GM18870 (cell line): ENCODE measurements around the gene UTP25.
A peak's percentile ranks its signal among the peaks of the same experiment; 100 is the strongest.
"Not testable (repeated sequence)": the region's sequence is repeated elsewhere in the genome, so short reads cannot be mapped to it uniquely, and the experiment has no call there.

Experiments
- ATAC-seq: cut with Tn5 transposase; IDR thresholded peaks from one replicate; pipeline ENCODE4 v1.9.1; 2021; ENCODE audit warnings: moderate library complexity; ENCODE audit not compliant: unreplicated experiment

The UTP25 gene

GRCh38 chr1:209871006-209871405 lies 43.2 kb downstream of the UTP25 start:
- ATAC-seq: no peak

- no peak for ATAC-seq
Measured at GRCh38 chr1:209871430-209871829, 43.7 kb downstream of the UTP25 start.

GRCh38 chr1:209873067-209873799 lies 45.5 kb downstream of the UTP25 start:
- ATAC-seq: no peak

- ATAC-seq: no peak
Measured at GRCh38 chr1:209875515-209875914, 47.7 kb downstream of the UTP25 start.

- ATAC-seq: no peak
Measured at GRCh38 chr1:209876078-209876800, 48.5 kb downstream of the UTP25 start.

- ATAC-seq: no peak
Measured at GRCh38 chr1:209877087-209877764, 49.5 kb downstream of the UTP25 start.

- ATAC-seq: no peak
Measured at GRCh38 chr1:209878964-209879363, 51.2 kb downstream of the UTP25 start.

GRCh38 chr1:209879539-209879938 lies 51.8 kb downstream of the UTP25 start:
- ATAC-seq: no peak

- no peak for ATAC-seq
Measured at GRCh38 chr1:209880031-209880430, 52.3 kb downstream of the UTP25 start.

GRCh38 chr1:209881619-209882018 lies 53.8 kb downstream of the UTP25 start:
- ATAC-seq: no peak

GRCh38 chr1:209882286-209882685 lies 54.5 kb downstream of the UTP25 start:
- ATAC-seq: no peak

GRCh38 chr1:209882942-209883340 lies 55.2 kb downstream of the UTP25 start:
- ATAC-seq: no peak

- ATAC-seq: no peak
Measured at GRCh38 chr1:209883341-209883971, 55.7 kb downstream of the UTP25 start.

- no peak for ATAC-seq
Measured at GRCh38 chr1:209884249-209884648, 56.5 kb downstream of the UTP25 start.

- ATAC-seq: peak; percentile 94
Measured at GRCh38 chr1:209884665-209885117, 56.9 kb downstream of the UTP25 start.

GRCh38 chr1:209885403-209886218 lies 57.8 kb downstream of the UTP25 start:
- ATAC-seq: no peak

- ATAC-seq: no peak
Measured at GRCh38 chr1:209886219-209886536, 58.4 kb downstream of the UTP25 start.

- not testable (repeated sequence) for ATAC-seq
Measured at GRCh38 chr1:209888291-209889076, 60.7 kb downstream of the UTP25 start.

- no peak for ATAC-seq
Measured at GRCh38 chr1:209889077-209889418, 61.3 kb downstream of the UTP25 start.
